ENCODE results near the gene NFE2L1. TPM values are rescaled to one million over a fixed set of nuclear protein-coding genes. Genes with fewer than 3 reads are reported as not detected.

Gene NFE2L1
- total RNA-seq, 2 experiments from 2014 or later = 69.4 to 70.2 TPM

- peak; percentile 32 for DNase-seq
Observed at GRCh38 chr17:48037838-48038323, 10.3 kb upstream of the NFE2L1 start.

GRCh38 chr17:48038687-48039086 is 9.5 kb upstream of the NFE2L1 start:
- CTCF ChIA-PET = interaction anchor here (1.3 to 5.9 kb wide), 3 partner anchors 10 to 30 kb away, joined by 3 to 46 read pairs (median 36); partner anchors contain the start of gene NFE2L1
- Mint-ChIP-seq H3K4me3 (peak overlapping the region; percentile 77), H3K27me3 (peaks cover 25% of the 10 kb centered on the region), H3K27ac (no peak overlapping the region), H3K36me3 (ENCODE audit: low read depth) (no peaks in the 10 kb centered on the region), H3K9me3 (no peaks in the 10 kb centered on the region), H3K4me1 (peaks cover 17% of the 10 kb centered on the region)
- no peak for DNase-seq
- POLR2A ChIA-PET = interaction anchor here (5.0 kb wide), 1 partner anchor 9 kb away, joined by 57 read pairs; the partner anchor contains the start of gene NFE2L1

More at GRCh38 chr17:48037838-48038323, 10.3 kb upstream of the NFE2L1 start:
- ChIA-PET POLR2A (interaction anchor here (5.0 kb wide), 1 partner anchor 10 kb away, joined by 57 read pairs; the partner anchor contains the start of gene NFE2L1), CTCF (interaction anchor here (1.0 to 5.9 kb wide), 5 partner anchors 10 to 38 kb away, joined by 3 to 46 read pairs (median 11); partner anchors contain the start of gene NFE2L1)
- H3K27me3 Mint-ChIP-seq = peaks cover 33% of the 10 kb centered on the region
- peak overlapping the region; percentile 77 for H3K4me3 Mint-ChIP-seq
- H3K27ac Mint-ChIP-seq = peak overlapping the region; percentile 30
- H3K4me1 Mint-ChIP-seq = peaks cover 12% of the 10 kb centered on the region
- no peaks in the 10 kb centered on the region for H3K9me3 Mint-ChIP-seq
- H3K36me3 Mint-ChIP-seq (ENCODE audit: low read depth) = no peaks in the 10 kb centered on the region

- peaks cover 9% of the 10 kb centered on the region for H3K27me3 Mint-ChIP-seq
- H3K9me3 Mint-ChIP-seq = no peaks in the 10 kb centered on the region
- H3K4me3 Mint-ChIP-seq = no peak overlapping the region
- POLR2A ChIA-PET = interaction anchor here (0.8 to 1.3 kb wide), 4 partner anchors 13 to 72 kb away, joined by 3 to 5 read pairs (median 4); partner anchors contain the start of genes CDK5RAP3 and SNX11
- CTCF ChIA-PET = interaction anchor here (0.9 to 5.5 kb wide), 4 partner anchors 9 to 37 kb away, joined by 3 to 46 read pairs (median 3); no protein-coding TSS in a partner anchor
- peaks cover 32% of the 10 kb centered on the region for H3K4me1 Mint-ChIP-seq
- peaks cover 3% of the 10 kb centered on the region for H3K36me3 Mint-ChIP-seq (ENCODE audit: low read depth)
- no peak for DNase-seq
- no peak overlapping the region for H3K27ac Mint-ChIP-seq
Observed at GRCh38 chr17:48043176-48043575, 5.0 kb upstream of the NFE2L1 start.

- peak overlapping the region; percentile 13 for H3K27ac Mint-ChIP-seq
- no peak overlapping the region for H3K4me3 Mint-ChIP-seq
- no peak for DNase-seq
- ChIA-PET POLR2A (interaction anchor here (0.7 to 6.7 kb wide), 2 partner anchors 8 to 31 kb away, joined by 4 to 57 read pairs; partner anchors contain the start of gene COPZ2), CTCF (interaction anchor here (0.7 to 5.5 kb wide), 5 partner anchors 16 to 98 kb away, joined by 3 to 46 read pairs (median 3); no protein-coding TSS in a partner anchor)
- H3K4me1 Mint-ChIP-seq = peaks cover 36% of the 10 kb centered on the region
- H3K36me3 Mint-ChIP-seq (ENCODE audit: low read depth) = peaks cover 10% of the 10 kb centered on the region
- H3K9me3 Mint-ChIP-seq = no peaks in the 10 kb centered on the region
- H3K27me3 Mint-ChIP-seq = no peaks in the 10 kb centered on the region
Observed at GRCh38 chr17:48044851-48045250, 3.3 kb upstream of the NFE2L1 start.

GRCh38 chr17:48045316-48046001 is 2.7 kb upstream of the NFE2L1 start:
- DNase-seq = no peak
- H3K36me3 Mint-ChIP-seq (ENCODE audit: low read depth) = peaks cover 15% of the 10 kb centered on the region
- POLR2A ChIA-PET = interaction anchor here (0.7 to 6.7 kb wide), 4 partner anchors 9 to 67 kb away, joined by 3 to 57 read pairs (median 30); partner anchors contain the start of gene COPZ2
- no peaks in the 10 kb centered on the region for H3K9me3 Mint-ChIP-seq
- CTCF ChIA-PET = interaction anchor here (1.1 to 5.8 kb wide), 5 partner anchors 9 to 573 kb away, joined by 3 to 46 read pairs (median 5); partner anchors contain the start of gene COPZ2
- no peak overlapping the region for H3K27ac Mint-ChIP-seq
- H3K4me1 Mint-ChIP-seq = peaks cover 42% of the 10 kb centered on the region
- no peaks in the 10 kb centered on the region for H3K27me3 Mint-ChIP-seq
- H3K4me3 Mint-ChIP-seq = peak overlapping the region; percentile 38

- DNase-seq = no peak
- Mint-ChIP-seq H3K36me3 (ENCODE audit: low read depth) (peaks cover 23% of the 10 kb centered on the region), H3K4me3 (peak overlapping the region; percentile 99), H3K27me3 (no peaks in the 10 kb centered on the region), H3K9me3 (no peaks in the 10 kb centered on the region), H3K4me1 (peaks cover 51% of the 10 kb centered on the region), H3K27ac (peak overlapping the region; percentile 97)
- ChIA-PET POLR2A (interaction anchor here (0.7 to 6.7 kb wide), 7 partner anchors 9 to 67 kb away, joined by 3 to 57 read pairs (median 23); partner anchors contain the start of genes COPZ2 and SNX11), CTCF (interaction anchor here (1.1 to 5.8 kb wide), 8 partner anchors 10 to 572 kb away, joined by 3 to 62 read pairs (median 11); partner anchors contain the start of gene COPZ2)
Observed at GRCh38 chr17:48046296-48046695, 1.9 kb upstream of the NFE2L1 start.

- Mint-ChIP-seq H3K9me3 (no peaks in the 10 kb centered on the region), H3K4me1 (peaks cover 59% of the 10 kb centered on the region), H3K27me3 (no peaks in the 10 kb centered on the region), H3K4me3 (peak overlapping the region; percentile 99), H3K36me3 (ENCODE audit: low read depth) (peaks cover 33% of the 10 kb centered on the region), H3K27ac (peak overlapping the region; percentile 97)
- DNase-seq = no peak
- POLR2A ChIA-PET = interaction anchor here (0.7 to 6.7 kb wide), 15 partner anchors 9 to 572 kb away, joined by 3 to 57 read pairs (median 7); partner anchors contain the start of genes CBX1, CDK5RAP3, COPZ2 and SNX11
- CTCF ChIA-PET = interaction anchor here (0.7 to 5.8 kb wide), 11 partner anchors 11 to 571 kb away, joined by 3 to 62 read pairs (median 5); partner anchors contain the start of genes CDK5RAP3 and COPZ2
Observed at GRCh38 chr17:48047113-48047740, 932 bp upstream of the NFE2L1 start.

GRCh38 chr17:48048384-48049126 is 396 bp downstream of the NFE2L1 start:
- H3K27ac Mint-ChIP-seq = peak overlapping the region; percentile 97
- CTCF ChIA-PET = interaction anchor here (0.7 to 5.8 kb wide), 15 partner anchors 12 to 303 kb away, joined by 3 to 62 read pairs (median 6); partner anchors contain the start of genes CDK5RAP3 and COPZ2
- H3K4me3 Mint-ChIP-seq = peak overlapping the region; percentile 99
- peak; percentile 47 for DNase-seq
- H3K4me1 Mint-ChIP-seq = peaks cover 67% of the 10 kb centered on the region
- H3K36me3 Mint-ChIP-seq (ENCODE audit: low read depth) = peaks cover 44% of the 10 kb centered on the region
- POLR2A ChIA-PET = interaction anchor here (0.8 to 6.7 kb wide), 27 partner anchors 7 to 570 kb away, joined by 3 to 57 read pairs (median 6); partner anchors contain the start of genes CBX1, CDK5RAP3, COPZ2 and KPNB1
- H3K9me3 Mint-ChIP-seq = no peaks in the 10 kb centered on the region
- H3K27me3 Mint-ChIP-seq = no peaks in the 10 kb centered on the region

- H3K36me3 Mint-ChIP-seq (ENCODE audit: low read depth) = peaks cover 59% of the 10 kb centered on the region
- H3K9me3 Mint-ChIP-seq = no peaks in the 10 kb centered on the region
- peak overlapping the region; percentile 47 for H3K27ac Mint-ChIP-seq
- H3K4me3 Mint-ChIP-seq = no peak overlapping the region
- H3K4me1 Mint-ChIP-seq = peaks cover 72% of the 10 kb centered on the region
- no peaks in the 10 kb centered on the region for H3K27me3 Mint-ChIP-seq
- POLR2A ChIA-PET = interaction anchor here (0.9 to 6.7 kb wide), 2 partner anchors 15 to 56 kb away, joined by 3 to 57 read pairs; partner anchors contain the start of gene COPZ2
- CTCF ChIA-PET = interaction anchor here (5.2 to 5.8 kb wide), 2 partner anchors 15 to 25 kb away, joined by 36 to 62 read pairs; partner anchors contain the start of gene COPZ2
- no peak for DNase-seq
Observed at GRCh38 chr17:48051283-48051682, 3.1 kb downstream of the NFE2L1 start.

- no peak for DNase-seq
- peaks cover 62% of the 10 kb centered on the region for H3K36me3 Mint-ChIP-seq (ENCODE audit: low read depth)
- POLR2A ChIA-PET = interaction anchor here (1.3 kb wide), 1 partner anchor 15 kb away, joined by 4 read pairs; no protein-coding TSS in a partner anchor
- no peaks in the 10 kb centered on the region for H3K27me3 Mint-ChIP-seq
- no peaks in the 10 kb centered on the region for H3K9me3 Mint-ChIP-seq
- peak overlapping the region; percentile 47 for H3K27ac Mint-ChIP-seq
- CTCF ChIA-PET = interaction anchor here (1.0 to 5.2 kb wide), 2 partner anchors 26 to 81 kb away, joined by 3 to 62 read pairs; partner anchors contain the start of gene CDK5RAP3
- H3K4me1 Mint-ChIP-seq = peaks cover 71% of the 10 kb centered on the region
- no peak overlapping the region for H3K4me3 Mint-ChIP-seq
Observed at GRCh38 chr17:48051706-48052486, 3.7 kb downstream of the NFE2L1 start.
